GM23338 (cell line): ENCODE data around the gene NECAB3. TPM values are rescaled to one million over a fixed set of nuclear protein-coding genes. Genes with fewer than 3 reads are reported as not detected.

Experiments
- ATAC-seq: fragments of 200-7000 bp; cut with Tn5 transposase; 3 replicates; pipeline ENCODE4 v1.9.1; 2020
- DNase-seq: peaks from one replicate; pipeline ENCODE4 v3.0.0-alpha.2; 2015; ENCODE audit warnings: low spot score
- H2AFZ ChIP-seq: fragments of 200-600 bp; sonication (generic); 2 replicates; pipeline ENCODE4 v1.8.0; 2016; ENCODE audit warnings: antibody characterized with exemption, mild to moderate bottlenecking, moderate library complexity
- H3F3A ChIP-seq: fragments of 200-600 bp; sonication (generic); replicated peaks from 2 replicates; pipeline ENCODE4 v1.8.0; 2017; ENCODE audit warnings: antibody characterized with exemption, mixed run types, low read depth
- H3K27ac ChIP-seq: fragments of 200-600 bp; sonication (generic); 2 replicates; pipeline ENCODE4 v1.6.1; 2016; ENCODE audit warnings: low read depth
- H3K27me3 ChIP-seq: fragments of 200-600 bp; sonication (generic); 2 replicates; pipeline ENCODE4 v1.8.0; 2016; ENCODE audit warnings: mild to moderate bottlenecking, mixed run types, moderate library complexity; ENCODE audit not compliant: insufficient read depth
- H3K36me3 ChIP-seq: fragments of 200-600 bp; sonication (generic); 2 replicates; pipeline ENCODE4 v1.8.0; 2016; ENCODE audit warnings: mild to moderate bottlenecking; ENCODE audit not compliant: insufficient read depth
- H3K4me1 ChIP-seq: fragments of 200-600 bp; sonication (generic); 2 replicates; pipeline ENCODE4 v1.8.0; 2016; ENCODE audit warnings: mild to moderate bottlenecking, moderate library complexity; ENCODE audit not compliant: insufficient read depth
- H3K4me2 ChIP-seq: fragments of 200-600 bp; sonication (generic); 2 replicates; pipeline ENCODE4 v1.7.1; 2017; ENCODE audit warnings: mixed run types
- H3K4me3 ChIP-seq: fragments of 200-600 bp; sonication (generic); 2 replicates; pipeline ENCODE4 v1.6.1; 2016; ENCODE audit warnings: mixed run types
- H3K79me2 ChIP-seq: fragments of 200-600 bp; sonication (generic); replicated peaks from 2 replicates; pipeline ENCODE4 v1.8.0; 2017; ENCODE audit warnings: mild to moderate bottlenecking; ENCODE audit not compliant: insufficient read depth
- H3K9me2 ChIP-seq: fragments of 200-600 bp; sonication (generic); 2 replicates; pipeline ENCODE4 v1.8.0; 2017; ENCODE audit not compliant: insufficient read depth
- H4K20me1 ChIP-seq: fragments of 200-600 bp; sonication (generic); replicated peaks from 2 replicates; pipeline ENCODE4 v1.8.0; 2017; ENCODE audit warnings: mild to moderate bottlenecking; ENCODE audit not compliant: insufficient read depth
- H3K27ac Mint-ChIP-seq: 2 replicates; pipeline ENCODE4 v1.8.0; 2020; ENCODE audit warnings: inconsistent platforms, mild to moderate bottlenecking, moderate library complexity, mixed read lengths
- H3K27me3 Mint-ChIP-seq: 3 replicates; pipeline ENCODE4 v1.8.0; 2022; ENCODE audit warnings: low read depth, mild to moderate bottlenecking, moderate library complexity, mixed read lengths, inconsistent platforms; ENCODE audit not compliant: insufficient read depth, poor library complexity
- H3K36me3 Mint-ChIP-seq: 3 replicates; pipeline ENCODE4 v1.8.0; 2021; ENCODE audit warnings: low read depth, mild to moderate bottlenecking, inconsistent platforms, moderate library complexity, mixed read lengths
- H3K4me1 Mint-ChIP-seq: 3 replicates; pipeline ENCODE4 v1.8.0; 2020; ENCODE audit warnings: mild to moderate bottlenecking, inconsistent platforms, mixed read lengths
- H3K4me3 Mint-ChIP-seq: 3 replicates; pipeline ENCODE4 v1.8.0; 2021; ENCODE audit warnings: moderate library complexity, mild to moderate bottlenecking, inconsistent platforms, mixed read lengths
- H3K9me3 Mint-ChIP-seq: 3 replicates; pipeline ENCODE4 v1.8.0; 2020; ENCODE audit warnings: moderate library complexity, mild to moderate bottlenecking, inconsistent platforms, mixed read lengths
- CREB1 ChIP-seq: fragments of 250-450 bp; sonication (Bioruptor Pico); IDR thresholded peaks from 2 replicates; pipeline ENCODE4 v1.5.0; 2020; ENCODE audit warnings: low read depth, mild to moderate bottlenecking, moderate library complexity
- CTCF ChIP-seq, 2 experiments: fragments of 200-600 bp in 1 of 2; sonication (generic) in 1 of 2; conservative IDR thresholded peaks; 2 replicates each; pipeline versions ENCODE4 v1.5.1 to v1.6.1; 2016 to 2017; ENCODE audit warnings: antibody characterized with exemption in 2 of 2, low read depth in 2 of 2, mild to moderate bottlenecking in 2 of 2, moderate library complexity in 1 of 2
- EZH2 ChIP-seq: fragments of 200-600 bp; sonication (generic); IDR thresholded peaks from one replicate; pipeline ENCODE4 v1.8.0; 2017; ENCODE audit warnings: antibody characterized with exemption, mild to moderate bottlenecking, low read depth; ENCODE audit not compliant: unreplicated experiment
- EZH2phosphoT487 ChIP-seq: fragments of 200-600 bp; sonication (generic); IDR thresholded peaks from one replicate; pipeline ENCODE4 v1.8.1; 2018; ENCODE audit warnings: antibody characterized with exemption; ENCODE audit not compliant: unreplicated experiment
- JUNB ChIP-seq: IDR thresholded peaks from one replicate; pipeline ENCODE4 v1.6.1; 2016; ENCODE audit warnings: antibody characterized with exemption; ENCODE audit not compliant: unreplicated experiment
- NANOG ChIP-seq: IDR thresholded peaks from 2 replicates; pipeline ENCODE4 v1.6.1; 2016; ENCODE audit warnings: antibody characterized with exemption, borderline replicate concordance
- POLR2AphosphoS5 ChIP-seq: IDR thresholded peaks from 2 replicates; pipeline ENCODE4 v1.6.1; 2016; ENCODE audit warnings: antibody characterized with exemption, low read depth
- REST ChIP-seq: IDR thresholded peaks from one replicate; pipeline ENCODE4 v1.6.1; 2018; ENCODE audit warnings: antibody characterized with exemption; ENCODE audit not compliant: unreplicated experiment
- STAT1 ChIP-seq: IDR thresholded peaks from one replicate; pipeline ENCODE4 v1.6.1; 2016; ENCODE audit warnings: antibody characterized with exemption; ENCODE audit not compliant: unreplicated experiment
- ZNF114 ChIP-seq: fragments of 250-450 bp; sonication (Bioruptor Pico); IDR thresholded peaks from 2 replicates; pipeline ENCODE4 v1.5.0; 2020; ENCODE audit warnings: mild to moderate bottlenecking, moderate library complexity
- polyA plus RNA-seq: library from polyadenylated mRNA; unstranded; fragments of >200 nt; fragmentation: Nextera tagmentation; extraction: Ambion mirVana; gene quantifications from 2 replicates; pipeline ENCODE4 v1.2.1, GENCODE V29; 2016
- total RNA-seq: library from RNA; depleted of rRNA; stranded (reverse); fragments of >200 nt; shearing (Covaris generic); gene quantifications from 2 replicates; pipeline ENCODE4 v1.2.3, GENCODE V29; 2014

The NECAB3 gene
- total and polyA plus RNA-seq, 2 experiments from 2014 or later = 8.5 to 28.4 TPM

- TF ChIP-seq JUNB = no peak
- no peak for TF ChIP-seq REST
- TF ChIP-seq CREB1 (CRISPR knock-in tag) = no peak
- TF ChIP-seq ZNF114 (CRISPR knock-in tag) = no peak
Measured at GRCh38 chr20:33646191-33646590, 28.0 kb downstream of the NECAB3 start (continued).

GRCh38 chr20:33645396-33645795 lies 28.8 kb downstream of the NECAB3 start:
- Mint-ChIP-seq H3K9me3 (no peaks in the 10 kb centered on the region), H3K27ac (no peak overlapping the region), H3K27me3 (peaks cover 3% of the 10 kb centered on the region), H3K4me1 (peaks cover 5% of the 10 kb centered on the region; the same call in 2 of the 3 replicates), H3K36me3 (peaks cover 16% of the 10 kb centered on the region), H3K4me3 (no peak overlapping the region)
- DNase-seq (no peak), ATAC-seq (no peak)
- no peaks in the 10 kb centered on the region for H3K36me3 ChIP-seq
- no peaks in the 10 kb centered on the region for H3F3A ChIP-seq
- no peaks in the 10 kb centered on the region for H3K79me2 ChIP-seq
- H3K4me3 ChIP-seq = no peak overlapping the region
- H2AFZ ChIP-seq = no peak overlapping the region
- no peak overlapping the region for H3K4me2 ChIP-seq
- H3K4me1 ChIP-seq = no peaks in the 10 kb centered on the region; the same call in 1 of the 2 replicates
- H3K9me2 ChIP-seq = no peaks in the 10 kb centered on the region
- H4K20me1 ChIP-seq = peaks cover 3% of the 10 kb centered on the region; the same call in 1 of the 2 replicates
- H3K27ac ChIP-seq = no peak overlapping the region
- H3K27me3 ChIP-seq = no peaks in the 10 kb centered on the region
- TF ChIP-seq EZH2 (no peak), NANOG (no peak), CTCF (conservative IDR thresholded peaks at IDR 0.05; ENCODE audit: low read depth in 2 of 2) (no peak), REST (no peak), POLR2AphosphoS5 (no peak), EZH2phosphoT487 (no peak), JUNB (no peak), ZNF114 (CRISPR knock-in tag) (no peak), STAT1 (no peak)
